H1 (cell line): Measurements from ENCODE around the gene CFAP97D2. TPM values are rescaled to one million over a fixed set of nuclear protein-coding genes. Genes with fewer than 3 reads are reported as not detected.

Source experiments
- CTCF ChIA-PET: fragments of 300-600 bp; sonication (Branson Sonifier 250); formaldehyde crosslinking; loops from one replicate; lab custom pipeline; 2021; ENCODE audit not compliant: partially characterized antibody; lab: Charles Lee
- POLR2A ChIA-PET: fragments of 300-600 bp; sonication (Branson Sonifier 250); formaldehyde crosslinking; loops from one replicate; lab custom pipeline; 2021; ENCODE audit warnings: inconsistent platforms; ENCODE audit not compliant: partially characterized antibody; lab: Charles Lee
- DNase-seq, 2 experiments: peaks; one replicate each; pipeline versions ENCODE4 v3.0.0 to v3.0.0-alpha.2; 2010 to 2022; ENCODE audit warnings: low spot score in 2 of 2, low read depth in 1 of 2, mixed read lengths in 1 of 2
- FAIRE-seq: peaks from 2 replicates; lab custom pipeline; 2011; peaks lifted over from hg19 to GRCh38; lab: Jason Lieb, UNC
- H2AFZ ChIP-seq: 2 replicates; pipeline ENCODE4 v1.8.1; 2012; ENCODE audit warnings: low read length, inconsistent platforms
- H2AK5ac ChIP-seq: 2 replicates; pipeline ENCODE4 v1.6.1; 2013; ENCODE audit warnings: low read depth, low read length
- H2BK120ac ChIP-seq: replicated peaks from 2 replicates; pipeline ENCODE3; 2013; ENCODE audit warnings: low read depth, low read length, inconsistent platforms
- H2BK12ac ChIP-seq: 2 replicates; pipeline ENCODE4 v1.6.1; 2013; ENCODE audit warnings: low read depth, low read length
- H2BK15ac ChIP-seq: 2 replicates; pipeline ENCODE4 v1.6.1; 2013; ENCODE audit warnings: low read length
- H2BK20ac ChIP-seq: 2 replicates; pipeline ENCODE4 v1.6.1; 2013; ENCODE audit warnings: low read length
- H2BK5ac ChIP-seq: 2 replicates; pipeline ENCODE4 v1.6.1; 2013; ENCODE audit warnings: low read depth, low read length
- H3K14ac ChIP-seq: 2 replicates; pipeline ENCODE4 v1.6.1; 2013; ENCODE audit warnings: inconsistent platforms; ENCODE audit not compliant: insufficient read length
- H3K18ac ChIP-seq: 2 replicates; pipeline ENCODE4 v1.6.1; 2013; ENCODE audit warnings: low read length; ENCODE audit errors: extremely low read depth
- H3K23ac ChIP-seq: 2 replicates; pipeline ENCODE4 v1.6.1; 2013; ENCODE audit warnings: inconsistent platforms; ENCODE audit not compliant: insufficient read length
- H3K23me2 ChIP-seq: 2 replicates; pipeline ENCODE4 v1.6.1; 2013; ENCODE audit warnings: low read depth, low read length
- H3K27ac ChIP-seq: 2 replicates; pipeline ENCODE4 v1.6.1; 2011; ENCODE audit warnings: low read depth, low read length, inconsistent platforms
- H3K27me3 ChIP-seq, 4 experiments: replicated peaks in 1 of 4; 1 replicate in 1 of 4; 2 replicates in 3 of 4; pipeline versions ENCODE4 v1.6.1 to v1.8.1; 2011 to 2013; ENCODE audit warnings: low read length in 3 of 4, mild to moderate bottlenecking in 3 of 4, inconsistent platforms in 2 of 4, mixed read lengths in 2 of 4, moderate library complexity in 1 of 4; ENCODE audit not compliant: control insufficient read depth in 3 of 4, insufficient read depth in 3 of 4; ENCODE audit errors: extremely low read depth in 1 of 4
- H3K36me3 ChIP-seq, 4 experiments: 2 replicates each; pipeline versions ENCODE4 v1.6.1 to v1.8.1; 2011 to 2013; ENCODE audit warnings: mild to moderate bottlenecking in 4 of 4, low read length in 3 of 4, moderate library complexity in 2 of 4, control low read depth in 1 of 4, inconsistent platforms in 1 of 4; ENCODE audit not compliant: insufficient read depth in 4 of 4, control insufficient read depth in 2 of 4
- H3K4ac ChIP-seq: replicated peaks from 2 replicates; pipeline ENCODE3; 2013; ENCODE audit warnings: low read length, low read depth, mixed read lengths, inconsistent platforms; ENCODE audit not compliant: insufficient read length
- H3K4me1 ChIP-seq, 4 experiments: replicated peaks in 1 of 4; 1 replicate in 1 of 4; 2 replicates in 3 of 4; pipeline versions ENCODE4 v1.6.1 to v1.8.1; 2011 to 2013; ENCODE audit warnings: low read length in 3 of 4, inconsistent platforms in 2 of 4, mixed read lengths in 1 of 4; ENCODE audit not compliant: insufficient read depth in 4 of 4, control insufficient read depth in 3 of 4
- H3K4me2 ChIP-seq, 2 experiments: 2 replicates each; pipeline versions ENCODE4 v1.6.1 to v1.8.1; 2011 to 2013; ENCODE audit warnings: low read depth in 2 of 2, low read length in 2 of 2, control low read depth in 1 of 2, inconsistent platforms in 1 of 2, mild to moderate bottlenecking in 1 of 2; ENCODE audit not compliant: insufficient read depth in 1 of 2
- H3K4me3 ChIP-seq, 4 experiments: fragments of 200-600, 300-600 bp in 1 of 4; sonication (generic), shearing (Covaris generic), sonication (Bioruptor Twin) in 1 of 4; 2 replicates each; pipeline versions ENCODE4 v1.5.1 to v1.8.1; 2011 to 2016; ENCODE audit warnings: low read length in 4 of 4, low read depth in 3 of 4, control low read depth in 2 of 4, inconsistent platforms in 2 of 4, mild to moderate bottlenecking in 2 of 4, mixed read lengths in 1 of 4, moderate library complexity in 1 of 4; ENCODE audit not compliant: insufficient read depth in 2 of 4; ENCODE audit errors: extremely low read depth in 1 of 4
- H3K56ac ChIP-seq: replicated peaks from 2 replicates; pipeline ENCODE3; 2013; ENCODE audit warnings: low read depth, mild to moderate bottlenecking, mixed read lengths, low read length, inconsistent platforms; ENCODE audit not compliant: insufficient read length
- H3K79me1 ChIP-seq: 2 replicates; pipeline ENCODE4 v1.6.1; 2013; ENCODE audit warnings: low read depth, low read length, control low read depth
- H3K79me2 ChIP-seq, 2 experiments: 2 replicates each; pipeline versions ENCODE4 v1.6.1 to v1.8.1; 2012 to 2013; ENCODE audit warnings: low read length in 2 of 2, mild to moderate bottlenecking in 2 of 2, inconsistent platforms in 1 of 2; ENCODE audit not compliant: insufficient read depth in 2 of 2, control insufficient read depth in 1 of 2
- H3K9ac ChIP-seq, 4 experiments: replicated peaks in 1 of 4; 1 replicate in 1 of 4; 2 replicates in 3 of 4; pipeline versions ENCODE4 v1.6.1 to v1.8.1; 2011 to 2013; ENCODE audit warnings: low read depth in 3 of 4, low read length in 3 of 4, control low read depth in 2 of 4, mild to moderate bottlenecking in 2 of 4, moderate library complexity in 2 of 4, inconsistent platforms in 1 of 4; ENCODE audit errors: extremely low read depth in 1 of 4
- H3K9me3 ChIP-seq, 2 experiments: 2 replicates each; pipeline versions ENCODE4 v1.6.1 to v1.8.1; 2012 to 2013; ENCODE audit warnings: mild to moderate bottlenecking in 2 of 2, moderate library complexity in 2 of 2, control low read depth in 1 of 2, inconsistent platforms in 1 of 2, low read depth in 1 of 2, low read length in 1 of 2, mixed read lengths in 1 of 2; ENCODE audit not compliant: insufficient read depth in 2 of 2
- H4K20me1 ChIP-seq, 2 experiments: replicated peaks in 1 of 2; 2 replicates each; pipeline versions ENCODE3 to v1.8.1; 2011 to 2013; ENCODE audit warnings: inconsistent platforms in 2 of 2, low read length in 2 of 2, mild to moderate bottlenecking in 1 of 2; ENCODE audit not compliant: insufficient read depth in 2 of 2, control insufficient read depth in 1 of 2
- H4K5ac ChIP-seq: 2 replicates; pipeline ENCODE4 v1.6.1; 2013; ENCODE audit warnings: low read length, low read depth, mixed read lengths, inconsistent platforms; ENCODE audit not compliant: insufficient read length
- H4K8ac ChIP-seq: 2 replicates; pipeline ENCODE4 v1.8.0; 2013; ENCODE audit warnings: mild to moderate bottlenecking, moderate library complexity, low read length, inconsistent platforms; ENCODE audit not compliant: insufficient read depth; ENCODE audit errors: extremely low read depth
- H4K91ac ChIP-seq: replicated peaks from 2 replicates; pipeline ENCODE3; 2013; ENCODE audit warnings: low read length, mixed read lengths, inconsistent platforms; ENCODE audit not compliant: insufficient read length
- ASH2L ChIP-seq: fragments of 200-600, 300-600 bp; sonication (generic); IDR thresholded peaks from one replicate; pipeline ENCODE4 v1.7.1; 2017; ENCODE audit warnings: low read length
- BRCA1 ChIP-seq: IDR thresholded peaks from 2 replicates; pipeline ENCODE4 v1.6.1; 2012; ENCODE audit warnings: low read depth, low read length, improper control_type of control experiment
- CBX5 ChIP-seq: fragments of 300-800, 300-1000 bp; sonication (generic); IDR thresholded peaks from 2 replicates; pipeline ENCODE4 v1.7.1; 2016; ENCODE audit warnings: antibody characterized with exemption, low read length, low read depth
- CTCF ChIP-seq, 3 experiments: IDR thresholded peaks; 1 replicate in 2 of 3; 2 replicates in 1 of 3; pipeline versions ENCODE4 v1.5.1 to v1.6.1; 2011; ENCODE audit warnings: low read length in 3 of 3, mild to moderate bottlenecking in 3 of 3, inconsistent platforms in 2 of 3, low read depth in 1 of 3, moderate library complexity in 1 of 3; ENCODE audit not compliant: insufficient read depth in 1 of 3; ENCODE audit errors: control extremely low read depth in 1 of 3
- EGR1 ChIP-seq: IDR thresholded peaks from 2 replicates; pipeline ENCODE4 v1.6.1; 2011; ENCODE audit warnings: low read depth, low read length, borderline replicate concordance
- KDM5A ChIP-seq: fragments of 200-600 bp; IDR thresholded peaks from 2 replicates; pipeline ENCODE4 v1.7.1; 2012; ENCODE audit warnings: mild to moderate bottlenecking, low read length, inconsistent platforms, mixed read lengths
- POLR2AphosphoS5 ChIP-seq: IDR thresholded peaks from 2 replicates; pipeline ENCODE4 v1.6.1; 2011; ENCODE audit warnings: low read depth, low read length
- RAD21 ChIP-seq, 2 experiments: IDR thresholded peaks in 1 of 2; conservative IDR thresholded peaks in 1 of 2; 2 replicates each; pipeline ENCODE4 v1.6.1; 2011; ENCODE audit warnings: low read depth in 2 of 2, low read length in 2 of 2, improper control_type of control experiment in 1 of 2, inconsistent platforms in 1 of 2, mild to moderate bottlenecking in 1 of 2, moderate library complexity in 1 of 2
- RFX5 ChIP-seq: IDR thresholded peaks from 2 replicates; pipeline ENCODE4 v1.6.1; 2011; ENCODE audit warnings: low read depth, low read length, improper control_type of control experiment, borderline replicate concordance
- RXRA ChIP-seq: IDR thresholded peaks from 2 replicates; pipeline ENCODE4 v1.6.1; 2011; ENCODE audit warnings: low read depth, mild to moderate bottlenecking, low read length, moderate library complexity; ENCODE audit not compliant: insufficient read depth
- SIN3A ChIP-seq, 2 experiments: IDR thresholded peaks in 1 of 2; conservative IDR thresholded peaks in 1 of 2; 2 replicates each; pipeline ENCODE4 v1.6.1; 2011 to 2012; ENCODE audit warnings: low read length in 2 of 2, improper control_type of control experiment in 1 of 2, low read depth in 1 of 2, mild to moderate bottlenecking in 1 of 2
- YY1 ChIP-seq: IDR thresholded peaks from 2 replicates; pipeline ENCODE4 v1.6.1; 2011; ENCODE audit warnings: low read depth, mild to moderate bottlenecking, low read length
- WGBS, 2 experiments: shearing (Covaris generic) in 1 of 2; methylation state at CpG; one replicate each; pipeline versions ENCODE4 v1.1.6 to v1.1.7; 2013 to 2015; ENCODE audit warnings: low lambda C conversion rate in 2 of 2, mixed read lengths in 2 of 2, inconsistent platforms in 1 of 2, low coverage in 1 of 2, missing lambda C conversion rate in 1 of 2; ENCODE audit not compliant: insufficient replicate concordance in 2 of 2, insufficient coverage in 1 of 2, insufficient read length in 1 of 2; ENCODE audit errors: extremely low coverage in 1 of 2, missing lambda C conversion rate in 1 of 2; 5-methylcytosine and 5-hydroxymethylcytosine counted together
- polyA plus RNA-seq, 7 experiments: library from polyadenylated mRNA; depleted of rRNA in 3 of 7; stranded (reverse) in 5 of 7; unstranded in 2 of 7; fragments of >200 nt in 5 of 7; fragments of 200-250 nt in 2 of 7; gene quantifications; 1 replicate in 5 of 7; 2 replicates in 1 of 7; 4 replicates in 1 of 7; pipeline versions ENCODE4 v1.2.1 to v1.2.3, GENCODE V29; 2011 to 2013; ENCODE audit warnings: missing spikeins in 2 of 7, mixed read lengths in 2 of 7
- total RNA-seq: library from RNA; stranded (reverse); fragmentation: NEBNext Ultra II Directional; extraction: Animal tissue kit (Norgen Biotek cat#: 25700); gene quantifications from 2 replicates; pipeline ENCODE4 v1.2.1, GENCODE V29; 2021

The CFAP97D2 gene
- total and polyA plus RNA-seq, 2 of the 8 experiments (the other 6 are each of a cell fraction or from before 2014, with no cell fraction given) = not detected

GRCh38 chr13:114208134-114208533, 29.1 kb downstream of the CFAP97D2 start:
- Histone ChIP-seq H2AK5ac (no peak overlapping the region), H3K27me3 (no peaks in the 10 kb centered on the region), H3K9me3 (peaks cover 16 to 18% of the 10 kb centered on the region in 2 experiments), H3K56ac (no peak overlapping the region), H4K20me1 (no peaks in the 10 kb centered on the region), H4K8ac (no peak overlapping the region), H3K4me2 (no peak overlapping the region), H2BK12ac (no peak overlapping the region), H3K36me3 (no peaks in the 10 kb centered on the region), H4K91ac (no peak overlapping the region), H3K27ac (no peak overlapping the region), H2BK15ac (no peak overlapping the region), H3K79me2 (no peaks in the 10 kb centered on the region), H4K5ac (no peak overlapping the region), H3K4me3 (no peak overlapping the region), H3K4ac (no peak overlapping the region), H2BK5ac (no peak overlapping the region), H2BK20ac (no peak overlapping the region), H2BK120ac (no peak overlapping the region), H3K18ac (no peak overlapping the region), H3K4me1 (no peaks in the 10 kb centered on the region), H3K79me1 (no peaks in the 10 kb centered on the region), H3K23me2 (peaks cover 2% of the 10 kb centered on the region), H3K14ac (no peak overlapping the region), H2AFZ (no peak overlapping the region), H3K9ac (no peak overlapping the region), H3K23ac (no peak overlapping the region)
- ChIA-PET CTCF (interaction anchor here (0.6 to 1.1 kb wide), 3 partner anchors 43 to 256 kb away, joined by 3 read pairs; no protein-coding TSS in a partner anchor), POLR2A (interaction anchor here (1.7 kb wide), 1 partner anchor 13 kb away, joined by 4 read pairs; no protein-coding TSS in a partner anchor)
- no peak for DNase-seq
- FAIRE-seq = no peak
- WGBS, 2 experiments = 74% methylated on average over 6 of the region's 6 CpGs; no CpG with 5 or more reads in 1 of the 2 experiments
- no peak for TF ChIP-seq RXRA
- no peak for TF ChIP-seq SIN3A (conservative IDR thresholded peaks at IDR 0.05 in 1 of 2, IDR thresholded peaks at IDR 0.05 in 1 of 2; ENCODE audit: low read depth in 1 of 2, low read length in 2 of 2)
- TF ChIP-seq ASH2L = no peak
- no peak for TF ChIP-seq POLR2AphosphoS5
- TF ChIP-seq RAD21 (IDR thresholded peaks at IDR 0.05 in 1 of 2, conservative IDR thresholded peaks at IDR 0.05 in 1 of 2; ENCODE audit: low read depth in 2 of 2, low read length in 2 of 2) = no peak
- no peak for TF ChIP-seq RFX5
- TF ChIP-seq YY1 = no peak
- TF ChIP-seq CBX5 = no peak
- no peak for TF ChIP-seq CTCF (IDR thresholded peaks at IDR 0.05; ENCODE audit: control extremely low read depth in 1 of 3, insufficient read depth in 1 of 3, low read depth in 1 of 3, low read length in 3 of 3)
- no peak for TF ChIP-seq EGR1
- TF ChIP-seq BRCA1 = no peak
- TF ChIP-seq KDM5A = no peak
